ENCODE measurements around the gene VPS13A.

DNA sequence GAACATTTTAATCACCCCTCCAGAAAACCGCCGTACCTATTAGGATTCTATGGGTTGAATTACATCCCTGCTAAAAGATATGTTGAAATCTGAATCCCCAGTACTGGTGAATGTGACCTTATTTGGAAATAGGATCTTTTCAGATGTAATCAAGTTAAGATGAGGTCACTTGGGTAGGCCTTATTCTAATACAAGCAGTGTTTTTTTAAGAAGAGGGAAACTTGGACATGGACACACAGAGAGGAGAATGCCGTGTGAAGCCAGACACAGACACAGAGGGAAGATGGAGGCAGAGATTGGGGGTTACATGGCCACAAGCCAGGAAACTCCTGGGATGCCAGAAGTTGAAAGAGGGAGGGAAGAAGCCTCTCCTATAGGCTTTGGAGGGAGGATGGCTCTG lies 287.3 kb downstream of the VPS13A start:
- TF ChIP-seq EZH2phosphoT487 (IDR thresholded peaks at IDR 0.05) (no peak), EZH2 (IDR thresholded peaks at IDR 0.05) (no peak)
- TF ChIP-seq, protein P1, sequence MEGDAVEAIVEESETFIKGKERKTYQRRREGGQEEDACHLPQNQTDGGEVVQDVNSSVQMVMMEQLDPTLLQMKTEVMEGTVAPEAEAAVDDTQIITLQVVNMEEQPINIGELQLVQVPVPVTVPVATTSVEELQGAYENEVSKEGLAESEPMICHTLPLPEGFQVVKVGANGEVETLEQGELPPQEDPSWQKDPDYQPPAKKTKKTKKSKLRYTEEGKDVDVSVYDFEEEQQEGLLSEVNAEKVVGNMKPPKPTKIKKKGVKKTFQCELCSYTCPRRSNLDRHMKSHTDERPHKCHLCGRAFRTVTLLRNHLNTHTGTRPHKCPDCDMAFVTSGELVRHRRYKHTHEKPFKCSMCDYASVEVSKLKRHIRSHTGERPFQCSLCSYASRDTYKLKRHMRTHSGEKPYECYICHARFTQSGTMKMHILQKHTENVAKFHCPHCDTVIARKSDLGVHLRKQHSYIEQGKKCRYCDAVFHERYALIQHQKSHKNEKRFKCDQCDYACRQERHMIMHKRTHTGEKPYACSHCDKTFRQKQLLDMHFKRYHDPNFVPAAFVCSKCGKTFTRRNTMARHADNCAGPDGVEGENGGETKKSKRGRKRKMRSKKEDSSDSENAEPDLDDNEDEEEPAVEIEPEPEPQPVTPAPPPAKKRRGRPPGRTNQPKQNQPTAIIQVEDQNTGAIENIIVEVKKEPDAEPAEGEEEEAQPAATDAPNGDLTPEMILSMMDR (IDR thresholded peaks at IDR 0.05): no peak

Data from neural progenitor cell (in vitro differentiated cells).